ENCODE measurements around the gene RCE1.

The RCE1 gene

DNA sequence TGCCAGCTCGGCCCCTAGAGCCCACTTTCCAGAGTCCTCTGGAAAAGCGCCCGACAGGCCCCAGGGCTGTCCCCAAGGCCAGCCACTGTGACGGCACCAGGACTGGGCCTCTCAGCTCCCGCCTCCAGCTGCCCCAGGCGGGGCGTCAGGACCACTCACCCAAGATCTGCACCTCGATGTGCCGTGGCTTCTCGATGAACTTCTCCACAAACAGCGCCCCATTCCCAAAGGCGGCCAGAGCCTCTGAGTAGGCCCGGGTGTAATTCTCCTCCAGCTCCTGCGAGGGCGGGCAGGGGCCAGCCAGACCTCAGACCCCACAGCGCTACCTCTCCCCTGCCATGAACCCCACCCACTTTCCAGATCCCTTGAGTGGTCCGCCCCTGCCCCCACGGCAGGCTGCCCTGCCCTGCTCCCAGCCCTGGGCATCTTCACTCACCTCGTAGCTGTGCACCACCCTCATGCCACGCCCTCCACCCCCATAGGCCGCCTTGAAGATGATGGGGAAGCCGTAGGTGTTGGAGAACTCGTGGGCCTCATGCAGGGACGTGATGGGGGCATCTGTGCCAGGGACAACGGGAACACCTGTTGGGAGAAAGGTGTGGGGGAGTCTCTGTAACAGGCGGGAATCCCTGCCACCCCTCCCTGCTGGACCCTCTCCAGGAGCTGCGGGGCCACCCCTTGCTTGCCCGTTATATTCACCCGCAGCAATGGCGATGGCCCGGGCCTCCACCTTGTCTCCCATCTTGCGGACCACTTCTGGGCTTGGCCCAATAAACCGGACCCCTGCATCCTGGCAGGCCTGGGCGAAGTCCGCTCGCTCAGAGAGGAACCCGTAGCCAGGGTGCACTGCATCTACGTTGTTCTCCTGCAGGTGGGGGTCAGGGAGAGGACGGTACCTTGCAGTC, 27.6 kb downstream of the RCE1 start:
- DNase-seq, result no peak

DNA sequence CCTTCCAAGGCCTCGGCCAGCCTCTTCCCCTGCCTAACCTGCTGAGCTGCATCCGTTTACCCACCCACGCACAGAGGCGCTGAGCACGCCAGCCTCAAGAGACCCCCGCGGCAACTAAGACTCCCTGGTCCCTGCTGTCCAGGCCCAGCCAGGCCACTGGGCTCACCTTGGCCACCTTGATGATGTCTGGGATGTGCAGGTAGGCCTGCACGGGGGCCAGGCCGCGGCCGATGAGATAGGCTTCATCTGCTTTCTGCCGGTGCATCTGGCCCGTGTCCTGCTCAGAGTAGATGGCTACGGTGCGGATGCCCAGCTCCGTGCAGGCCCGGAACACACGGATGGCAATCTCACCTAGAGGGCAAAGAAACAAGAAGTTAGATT, 28.3 kb downstream of the RCE1 start:
- DNase-seq, result no peak

DNA sequence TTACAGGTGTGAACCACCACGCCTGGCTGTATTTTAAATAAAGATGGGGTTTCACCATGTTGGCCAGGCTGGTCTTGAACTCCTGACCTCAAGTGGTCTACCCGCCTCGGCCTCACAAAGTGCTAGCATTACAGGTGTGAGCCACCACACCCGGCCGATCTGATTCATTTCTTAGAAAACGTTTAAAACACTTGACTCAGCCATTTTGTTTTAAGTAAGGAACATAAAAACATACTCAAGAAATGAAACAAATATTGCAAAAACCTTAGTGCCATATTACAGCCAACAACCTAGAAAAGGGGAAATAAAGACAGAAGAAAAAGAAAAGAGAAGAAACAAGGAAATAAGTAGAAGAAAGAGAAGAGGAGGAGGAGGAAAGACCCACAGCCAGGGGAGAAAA, 31.0 kb downstream of the RCE1 start:
- DNase-seq, result no peak

DNA sequence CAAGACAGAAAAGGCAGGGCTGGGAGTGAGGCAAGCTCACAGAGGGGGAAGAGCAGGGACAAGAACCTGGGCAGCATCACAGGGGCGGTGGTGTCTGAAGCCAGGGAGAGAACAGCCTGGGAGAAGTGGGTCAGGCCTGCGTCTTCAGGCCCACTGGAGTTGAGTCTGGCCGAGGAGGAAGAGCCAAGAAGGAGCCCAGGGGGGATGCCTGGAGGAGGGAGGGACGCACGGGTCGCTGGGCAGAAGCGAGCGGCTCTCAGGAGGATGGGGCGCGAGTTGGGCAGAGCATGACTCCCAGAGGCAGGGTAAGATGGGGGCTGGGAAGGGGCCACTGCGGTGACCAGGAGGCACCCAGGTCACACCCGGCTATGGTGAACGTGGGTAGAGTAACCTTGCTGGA, 32.1 kb downstream of the RCE1 start:
- no peak for DNase-seq

DNA sequence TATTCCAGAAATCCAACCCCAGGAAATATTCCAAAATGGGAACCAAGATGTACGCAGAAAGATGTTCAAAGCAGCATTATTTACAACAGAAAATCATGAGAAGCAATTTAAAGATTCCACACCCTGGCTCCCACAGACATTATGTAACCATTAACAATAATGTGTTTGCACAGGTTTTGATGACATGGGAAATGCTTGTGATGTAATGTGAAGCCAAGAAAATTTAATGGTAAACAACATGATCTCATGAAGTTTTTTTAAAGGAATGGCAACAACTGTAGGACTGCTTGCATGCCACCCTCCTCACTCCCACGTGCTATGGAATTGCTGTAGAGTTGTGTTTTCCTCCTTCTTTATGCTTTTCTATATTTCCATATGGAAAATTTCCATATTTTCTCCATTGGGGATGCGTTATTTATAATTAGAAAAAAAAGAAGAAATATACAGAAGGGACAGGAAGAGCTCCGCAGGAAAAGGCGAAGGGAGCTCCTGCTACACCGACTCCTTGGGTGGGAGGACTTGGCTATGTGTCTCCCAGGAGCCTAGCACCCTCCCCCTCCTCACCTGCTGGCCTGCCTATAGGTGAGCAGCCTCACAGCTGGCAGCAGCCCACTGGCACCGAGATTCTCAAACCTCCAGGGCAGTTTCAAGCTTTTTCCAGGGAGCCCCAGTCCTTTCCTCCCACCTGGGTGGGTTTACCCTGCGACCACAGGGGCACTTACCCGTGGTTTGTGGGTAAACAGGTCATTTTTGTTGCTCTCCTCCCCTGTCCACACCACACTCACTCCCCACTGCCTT, 34.5 kb downstream of the RCE1 start:
- no peak for DNase-seq

DNA sequence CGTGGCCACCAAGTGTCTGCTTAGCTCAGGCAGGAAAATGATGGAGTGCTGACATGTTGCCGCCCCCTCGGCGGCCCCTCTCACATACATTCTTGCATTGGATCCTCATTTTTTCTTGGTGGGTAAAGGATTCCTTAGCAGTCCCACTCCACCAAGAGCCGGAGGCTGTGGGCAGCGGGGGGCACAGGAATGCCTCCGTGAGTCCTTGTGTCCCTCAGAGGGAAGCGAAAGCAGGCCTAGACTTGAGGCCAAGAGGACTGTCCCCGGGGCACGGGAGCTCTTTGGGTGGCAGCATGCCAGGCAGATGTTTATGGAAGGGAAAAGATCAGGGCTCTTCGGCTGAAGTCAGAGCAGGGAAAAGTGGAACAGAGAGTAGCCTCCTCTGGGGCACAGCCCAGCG, 35.2 kb downstream of the RCE1 start:
- DNase-seq, result no peak

DNA sequence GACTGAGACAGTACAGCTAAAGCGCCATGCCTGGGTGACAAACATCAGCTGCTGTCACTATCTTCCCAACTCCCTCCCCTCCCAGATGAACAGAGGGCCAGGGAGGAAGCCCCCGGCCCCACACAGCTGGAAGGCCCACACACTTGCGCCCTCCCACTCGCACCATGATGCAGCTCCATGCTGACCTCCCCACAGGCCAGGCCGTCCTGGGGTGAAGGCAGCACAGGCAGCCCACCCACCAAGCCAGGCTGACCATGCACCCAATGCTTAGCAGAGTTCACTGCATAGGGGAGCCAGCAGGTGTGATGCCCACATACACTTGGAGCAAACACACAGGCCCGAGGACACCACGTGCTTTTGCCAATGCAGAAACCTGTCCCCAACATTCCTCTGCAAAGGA, 35.8 kb downstream of the RCE1 start:
- DNase-seq, result no peak

DNA sequence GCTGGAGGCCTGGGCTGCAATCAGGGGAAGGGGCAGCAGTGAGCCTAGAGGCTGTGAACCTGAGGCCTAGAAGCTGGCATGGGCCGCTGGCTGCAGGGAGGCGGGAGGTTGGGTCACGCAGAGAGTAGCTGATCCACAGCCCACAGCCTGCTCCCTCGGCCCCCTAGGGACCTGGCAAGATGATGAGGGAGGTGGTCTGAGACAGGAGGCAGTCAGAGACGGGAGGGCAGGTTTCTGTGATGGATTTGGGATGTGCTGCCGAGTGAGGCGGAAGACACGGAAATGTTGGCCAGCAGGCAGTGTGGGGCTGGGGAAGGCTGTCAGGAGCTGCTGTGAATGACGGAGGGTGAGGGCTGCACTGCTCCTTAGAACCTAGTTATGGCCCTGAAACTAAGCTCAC, 36.3 kb downstream of the RCE1 start:
- DNase-seq, result no peak

DNA sequence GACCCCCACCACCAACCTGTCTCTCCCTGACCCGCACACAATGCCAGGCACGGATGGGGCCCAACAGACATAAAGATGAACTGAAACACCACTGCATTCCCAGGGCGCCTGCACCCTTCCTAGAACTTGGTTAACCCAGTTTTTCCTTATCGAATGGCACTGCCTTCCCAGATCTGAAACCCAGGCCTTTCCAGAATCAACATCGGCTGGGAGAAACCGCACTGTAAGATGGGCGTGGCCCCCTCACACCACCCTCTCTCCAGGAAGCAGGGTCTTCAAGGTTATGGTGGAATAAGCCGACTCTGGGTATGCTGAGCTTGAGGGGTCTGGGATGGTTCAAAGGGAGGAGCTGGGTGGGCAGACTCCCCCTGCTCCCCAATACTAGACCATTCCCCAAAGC, 36.8 kb downstream of the RCE1 start:
- DNase-seq, result no peak

DNA sequence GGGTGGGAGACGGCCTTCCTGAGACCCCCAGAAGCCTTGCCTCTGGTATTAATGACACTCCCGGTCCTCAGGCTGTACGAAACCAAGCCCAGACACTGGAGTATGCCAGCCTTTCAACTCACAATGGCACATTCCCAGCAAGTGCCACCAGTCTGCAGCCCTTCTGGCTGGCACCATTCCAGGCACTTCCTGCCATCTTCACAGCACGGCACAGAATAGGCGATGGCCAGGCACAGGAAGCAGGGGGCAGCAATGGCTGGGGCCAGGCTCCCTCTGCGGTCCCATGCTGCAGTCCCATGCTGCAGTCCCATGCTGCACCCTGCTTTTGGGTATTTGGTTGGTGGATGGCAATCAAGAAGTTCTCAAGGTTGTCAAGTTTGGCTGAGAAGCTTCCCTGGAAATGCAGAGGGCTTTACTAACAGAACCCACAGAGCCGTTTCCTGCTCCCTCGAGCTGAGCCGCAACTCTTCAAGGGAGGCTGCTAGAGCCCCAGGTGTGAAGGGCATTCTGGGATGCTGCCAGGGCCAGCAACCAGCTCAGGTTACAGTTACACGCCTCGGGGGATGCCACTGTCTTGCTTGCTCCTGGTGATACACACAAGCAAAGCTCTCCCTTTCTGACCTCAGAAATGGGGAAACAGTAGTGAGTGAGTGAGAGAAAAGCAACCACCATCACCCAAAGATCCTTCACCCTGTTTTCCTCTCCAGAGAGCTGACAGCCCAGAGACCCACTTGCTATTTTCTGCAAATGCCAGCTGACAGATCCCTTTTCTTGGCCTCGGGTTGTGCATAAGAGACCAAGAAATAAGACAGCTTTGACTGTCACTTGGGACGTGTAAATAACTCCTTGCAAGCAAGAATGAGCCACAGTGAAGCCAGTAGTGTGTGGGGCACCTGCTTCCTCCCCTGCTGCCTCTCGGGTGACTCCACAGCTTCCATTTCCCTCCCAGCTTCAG, 37.5 kb downstream of the RCE1 start:
- peak; percentile 47 for DNase-seq

DNA sequence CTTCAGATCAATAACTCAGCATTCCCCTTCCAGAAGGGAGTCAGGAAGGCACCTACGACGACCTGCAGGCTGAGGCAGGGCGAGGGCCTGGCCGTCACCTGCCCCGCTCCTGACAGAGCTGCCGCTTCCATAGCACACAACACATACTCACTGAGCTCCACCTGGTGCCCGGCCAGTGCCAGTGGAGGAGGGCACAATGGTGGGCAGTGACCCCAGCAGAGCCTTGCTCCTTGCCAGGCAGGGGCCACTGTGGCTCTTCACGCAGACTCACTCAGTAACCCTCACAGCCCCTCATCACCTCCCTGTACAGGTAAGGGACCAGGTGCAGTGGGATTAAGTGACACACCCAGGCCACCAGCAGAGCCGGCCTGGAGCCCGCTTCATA, 38.2 kb downstream of the RCE1 start:
- no peak for DNase-seq

DNA sequence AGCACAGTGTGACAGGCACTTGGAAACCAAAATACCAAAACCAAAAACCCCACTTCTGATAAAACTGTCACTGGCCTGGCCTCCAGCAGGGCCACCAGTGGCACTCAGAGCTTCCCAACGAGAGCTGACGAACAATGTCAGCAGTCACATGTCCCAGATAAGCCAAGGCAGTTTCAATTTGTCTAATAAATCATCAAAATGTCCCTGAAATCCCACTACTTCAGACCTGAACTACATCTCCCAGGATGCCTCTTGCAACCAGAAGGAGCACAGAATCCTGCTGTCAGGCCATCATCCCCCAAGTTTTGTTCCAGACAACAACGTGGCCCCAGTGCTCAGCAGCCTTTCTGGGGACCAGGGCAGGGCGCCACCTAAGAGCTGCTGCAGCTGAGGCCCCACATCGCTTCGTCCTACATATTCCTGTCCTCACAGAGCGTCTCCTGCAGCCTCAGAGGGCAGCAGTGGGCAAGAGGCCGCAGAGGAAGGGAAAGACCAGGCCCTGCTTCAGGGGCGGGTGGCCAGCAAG, 38.7 kb downstream of the RCE1 start:
- DNase-seq, result no peak

DNA sequence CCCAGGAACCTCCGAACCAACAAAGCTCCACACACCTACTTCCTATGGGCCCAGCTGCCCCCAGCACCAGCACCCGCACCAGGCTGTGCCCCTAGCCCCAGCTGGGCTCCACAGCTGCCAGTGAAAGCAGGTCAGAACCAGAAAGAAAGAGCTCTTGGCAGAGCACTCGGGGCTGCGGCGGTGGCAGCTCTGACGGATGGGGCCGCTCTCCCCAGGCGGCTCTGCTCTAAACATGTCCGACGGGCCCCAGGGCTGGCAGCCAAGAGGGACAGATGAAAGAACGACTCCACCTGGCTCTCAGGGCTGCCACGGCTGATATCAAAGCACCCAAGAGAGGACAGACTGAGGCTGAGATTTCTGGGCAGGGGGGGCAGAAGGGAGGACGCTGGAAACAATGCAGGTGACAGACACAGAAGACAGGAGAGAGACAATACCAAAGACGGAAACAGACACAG, 39.3 kb downstream of the RCE1 start:
- DNase-seq, result no peak

DNA sequence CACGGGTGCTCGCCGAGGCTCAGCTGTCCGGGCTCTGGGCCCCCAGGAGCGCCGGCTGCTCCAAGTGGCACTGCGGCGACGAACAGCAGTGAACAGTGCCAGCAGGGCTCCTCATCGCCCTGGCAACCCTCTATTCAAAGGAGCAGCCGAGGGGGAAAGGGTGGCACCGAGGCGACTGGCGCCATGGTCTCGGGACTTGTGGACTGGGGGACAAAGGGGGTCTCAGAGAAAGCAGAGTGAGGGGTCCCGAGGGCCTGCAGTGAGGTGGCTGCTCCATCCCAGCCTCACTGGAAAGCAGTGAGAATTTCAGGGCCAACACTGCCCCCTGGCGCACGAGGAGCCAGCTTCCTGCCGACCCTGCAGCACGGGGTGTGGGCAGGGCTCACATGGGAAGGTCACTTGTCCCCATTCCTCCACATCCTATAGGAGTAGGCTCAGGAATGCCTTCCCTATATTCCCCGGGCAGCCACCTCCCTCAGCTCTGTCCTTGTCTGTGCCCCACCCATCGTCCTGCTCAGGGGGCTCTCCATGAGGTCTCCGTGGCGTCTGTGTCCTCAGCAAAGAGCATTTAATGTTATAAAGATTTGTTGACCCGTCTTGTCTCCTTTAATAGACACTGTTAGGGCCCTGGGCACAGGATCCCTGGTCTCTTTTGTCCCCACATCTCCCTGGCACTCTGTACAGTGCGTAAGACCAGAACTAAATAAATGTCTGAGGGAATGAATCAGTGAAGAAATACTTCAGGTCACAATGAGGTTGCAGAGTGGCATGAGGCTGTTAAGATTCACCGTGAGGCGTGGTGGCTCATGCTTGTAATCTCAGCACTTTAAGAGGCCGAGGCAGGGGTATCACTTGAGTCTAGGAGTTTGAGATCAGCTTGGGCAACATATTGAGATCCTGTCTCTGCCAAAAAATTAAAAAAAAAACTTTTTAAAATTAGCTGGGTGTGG, 40.0 kb downstream of the RCE1 start:
- DNase-seq, result no peak

DNA sequence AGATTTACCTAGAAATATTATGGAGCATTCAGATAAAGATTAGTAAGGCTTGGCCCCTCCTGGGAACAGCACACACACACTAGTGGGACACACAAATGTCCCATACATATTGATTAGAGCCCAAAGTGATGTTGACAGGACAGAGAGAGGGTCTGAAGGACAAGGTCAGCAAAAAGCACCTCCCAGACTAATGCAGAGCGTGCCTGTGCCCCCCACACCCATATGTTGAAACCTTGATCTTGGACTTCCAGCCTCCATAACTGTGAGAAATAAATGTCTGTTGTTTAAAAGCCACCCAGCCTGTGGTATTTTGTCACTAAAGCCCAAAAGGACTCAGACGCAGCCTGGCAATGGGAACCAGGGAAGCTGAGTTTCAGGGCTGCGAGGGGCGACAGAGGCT, 41.2 kb downstream of the RCE1 start:
- DNase-seq, result no peak

DNA sequence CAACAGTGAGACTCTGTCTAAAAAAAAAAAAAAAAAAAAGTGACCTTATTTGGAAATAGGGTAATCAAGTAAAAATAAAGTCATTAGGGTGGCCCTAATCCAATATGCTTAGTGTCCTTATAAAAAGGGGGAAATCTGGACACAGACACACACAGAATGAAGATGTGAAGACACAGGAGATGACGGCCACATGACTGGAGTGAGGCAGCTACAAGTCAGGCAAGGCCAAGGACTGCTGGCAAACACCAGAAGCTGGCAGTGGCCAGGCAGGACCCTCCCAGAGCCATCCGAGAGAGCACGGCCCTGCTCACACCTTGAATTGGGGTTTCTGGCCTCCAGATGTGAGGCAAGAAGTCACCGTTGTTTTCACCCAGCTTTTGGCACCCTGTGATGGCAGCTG, 42.2 kb downstream of the RCE1 start:
- DNase-seq, result no peak

DNA sequence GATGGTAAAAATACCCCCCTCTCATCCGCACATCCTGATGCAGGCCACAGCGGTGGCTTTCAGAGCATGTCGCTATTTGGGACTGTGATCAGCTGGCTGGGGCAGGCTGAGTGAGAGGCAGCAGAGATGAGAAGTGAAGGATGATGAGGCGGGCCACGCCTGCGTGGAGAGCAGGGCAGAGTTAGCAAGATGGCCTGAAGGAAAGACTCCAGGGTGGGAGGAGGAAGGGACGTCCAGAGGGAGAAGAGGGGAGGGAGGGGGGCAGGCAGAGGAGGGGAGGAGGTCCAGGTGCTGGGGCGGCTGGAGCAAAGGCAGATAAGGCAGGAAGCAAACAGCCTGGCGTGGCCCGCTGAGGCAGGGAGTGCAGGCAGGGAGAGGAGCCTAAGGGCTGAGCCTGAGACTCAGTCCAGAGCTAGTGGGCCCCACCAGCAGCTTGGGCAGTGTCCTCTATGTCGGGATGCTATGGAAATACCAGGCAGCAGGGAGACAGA, 42.8 kb downstream of the RCE1 start:
- DNase-seq, result no peak

DNA sequence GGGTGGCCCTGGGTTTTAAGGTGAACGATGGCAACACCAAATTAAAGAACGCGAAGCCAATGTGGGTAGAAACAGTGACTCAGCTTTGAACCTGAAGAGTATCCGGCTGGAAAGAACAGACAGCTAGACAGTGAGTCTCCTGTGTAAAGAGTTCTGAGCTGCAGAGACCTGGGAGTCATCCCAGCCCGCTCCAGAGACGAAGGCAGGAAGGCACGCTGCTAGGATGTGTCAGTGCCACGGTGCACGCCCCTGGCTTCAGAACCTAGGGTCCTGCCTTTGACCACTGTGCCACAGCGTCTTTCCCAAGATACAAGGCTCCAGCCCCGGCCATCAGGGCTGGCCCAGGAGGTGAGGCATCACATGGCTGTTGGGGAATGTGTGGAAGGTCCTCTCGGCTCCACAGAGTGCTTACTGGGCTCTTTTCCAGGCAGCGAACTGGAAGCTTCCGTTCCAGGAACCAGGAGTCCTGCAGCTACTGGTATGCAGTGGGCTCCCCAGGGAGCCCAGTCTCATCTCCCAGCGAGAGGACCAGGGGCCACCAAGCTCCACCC, 43.5 kb downstream of the RCE1 start:
- DNase-seq, result no peak

DNA sequence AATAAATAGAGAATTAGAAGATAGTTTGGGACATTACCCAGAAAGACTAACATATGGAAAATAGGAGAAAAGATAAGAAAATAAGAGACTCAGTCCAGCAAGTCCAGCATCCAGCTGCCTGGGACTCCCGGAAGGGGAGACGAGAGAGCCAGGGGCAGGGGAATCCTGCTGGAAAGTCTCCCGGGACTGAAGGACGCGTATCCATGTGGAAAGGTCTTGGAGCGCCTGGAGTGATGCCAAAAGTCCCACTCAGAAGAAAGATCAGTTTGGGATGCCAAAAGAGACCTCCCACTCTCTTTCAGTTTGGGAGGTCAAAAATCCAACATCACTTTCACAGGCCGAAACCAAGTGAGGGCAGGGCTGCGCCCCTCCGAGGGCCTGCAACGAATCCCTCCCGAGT, 44.3 kb downstream of the RCE1 start:
- no peak for DNase-seq

DNA sequence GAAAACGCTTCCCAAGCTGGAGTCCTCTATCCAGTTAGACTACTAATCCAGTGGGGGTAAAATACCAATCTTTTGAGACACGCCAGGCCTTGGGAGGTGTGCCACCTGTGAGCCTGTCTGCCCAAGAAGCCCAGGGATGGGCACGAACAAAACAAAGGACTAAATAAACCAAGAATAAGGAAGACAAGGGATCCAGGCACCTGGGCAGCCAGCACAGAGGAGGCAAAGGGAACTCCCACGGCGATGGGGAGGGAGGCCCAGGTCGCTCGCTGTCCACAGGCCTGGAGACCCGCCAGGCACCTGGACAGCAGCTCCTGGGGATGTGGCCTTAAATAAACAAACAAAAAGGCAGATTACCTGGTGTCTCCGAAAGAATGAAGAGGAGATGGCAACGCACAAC, 45.0 kb downstream of the RCE1 start:
- no peak for DNase-seq

DNA sequence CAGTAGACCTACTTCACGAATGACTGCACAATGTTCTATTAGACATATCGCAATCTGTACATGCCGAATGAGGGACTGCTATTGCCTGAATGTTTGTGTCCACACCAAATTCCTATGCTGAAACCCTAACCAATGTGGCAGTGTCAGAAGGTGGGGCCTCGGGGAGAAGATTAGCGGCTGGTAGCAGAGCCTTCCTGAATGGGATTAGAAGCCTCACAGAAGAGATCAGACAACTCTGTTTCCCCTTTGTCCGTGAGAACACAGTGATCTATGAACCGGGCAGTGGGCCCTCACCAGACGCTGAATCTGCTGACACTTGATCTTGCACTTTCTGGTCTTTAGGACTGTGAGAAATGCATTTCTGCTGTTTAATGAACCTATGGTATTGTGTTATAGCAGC, 46.7 kb downstream of the RCE1 start:
- DNase-seq, result no peak

All from NCI-H1436 treated with DMSO at 0.1 percent for 48 hours (cell line).